Vagina (tissue), 2 donors: ENCODE data around the gene LLCFC1. TPM values are rescaled to one million over a fixed set of nuclear protein-coding genes. Genes with fewer than 3 reads are reported as not detected.

Source experiments
- DNase-seq, 2 donors: peaks; one replicate each; pipeline ENCODE4 v3.0.0-alpha.2; 2017; ENCODE audit errors: extremely low spot score in 2 of 2
- H3K27ac ChIP-seq: fragments of 200-600 bp; sonication (generic); one replicate; pipeline ENCODE4 v1.5.1; 2019
- H3K27me3 ChIP-seq: fragments of 200-600 bp; sonication (generic); one replicate; pipeline ENCODE4 v1.5.1; 2019
- H3K36me3 ChIP-seq, 2 donors: fragments of 200-600 bp; sonication (generic); one replicate each; pipeline ENCODE4 v1.5.1; 2017 to 2019
- H3K4me1 ChIP-seq: fragments of 200-600 bp; sonication (generic); one replicate; pipeline ENCODE4 v1.5.1; 2019
- H3K4me3 ChIP-seq, 2 donors: fragments of 200-600 bp; sonication (generic); 1 replicate in 1 of 2; 2 replicates in 1 of 2; pipeline ENCODE4 v1.5.1; 2016 to 2019
- H3K9me3 ChIP-seq: fragments of 200-600 bp; sonication (generic); one replicate; pipeline ENCODE4 v1.5.1; 2019
- POLR2A ChIP-seq, 2 donors: fragments of 450-650 bp; IDR thresholded peaks; one replicate each; pipeline ENCODE4 v1.6.1; 2017; ENCODE audit warnings: antibody characterized with exemption in 2 of 2, mild to moderate bottlenecking in 2 of 2, moderate library complexity in 2 of 2
- POLR2AphosphoS5 ChIP-seq, 2 donors: sonication (generic); formaldehyde crosslinking; IDR thresholded peaks; one replicate each; pipeline ENCODE4 v1.9.0; 2017; ENCODE audit warnings: antibody characterized with exemption in 2 of 2, mild to moderate bottlenecking in 2 of 2, low read depth in 1 of 2; ENCODE audit not compliant: insufficient read depth in 1 of 2
- intact Hi-C: fragments of 100-400 bp; cut with DNase I; formaldehyde crosslinking; loops from one replicate; pipeline ENCODE4 v1.15.1; 2023
- total RNA-seq: library from RNA; depleted of rRNA; stranded (reverse); fragments of >200 nt; gene quantifications from one replicate; pipeline ENCODE4 v1.2.3, GENCODE V29; 2016
- TF ChIP-seq, protein P1 (sequence below), 3 experiments: fragments of 450-650 bp in 2 of 3; fragments of 200-600 bp in 1 of 3; sonication (generic) in 1 of 3; IDR thresholded peaks; one replicate each; pipeline ENCODE4 v1.5.1; 2017 to 2019; ENCODE audit warnings: antibody characterized with exemption in 3 of 3, mild to moderate bottlenecking in 2 of 3, moderate library complexity in 2 of 3

Gene LLCFC1
- total RNA-seq, 1 donor from 2014 or later, result not detected

DNA sequence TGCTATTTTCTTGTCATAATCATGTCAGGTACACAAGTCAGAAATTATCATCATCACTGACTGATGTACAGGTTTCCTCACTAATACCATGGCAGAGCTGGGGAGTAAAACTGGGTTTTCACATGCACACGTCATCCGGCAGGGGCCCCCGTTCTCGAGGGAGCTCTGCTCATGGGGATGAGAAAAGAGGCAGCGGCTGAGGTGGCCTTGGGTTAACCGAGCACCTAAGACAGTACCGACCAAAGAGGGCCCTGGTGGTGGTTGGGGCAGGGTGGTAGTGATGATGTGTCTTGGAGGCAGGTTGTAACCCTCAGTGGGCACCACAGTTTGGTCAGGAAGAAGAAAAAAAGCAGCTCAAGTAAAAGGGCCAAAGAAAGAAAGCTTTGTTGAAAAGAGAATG, 41.6 kb upstream of the LLCFC1 start:
- Histone ChIP-seq H3K27me3 (no peaks in the 10 kb centered on the region), H3K36me3 (no peaks in the 10 kb centered on the region), H3K9me3 (no peaks in the 10 kb centered on the region), H3K27ac (no peak overlapping the region), H3K4me3 (no peak overlapping the region), H3K4me1 (no peaks in the 10 kb centered on the region)
- DNase-seq, result peak; percentile 67 to 87
- intact Hi-C loops, result no loop called here
- TF ChIP-seq POLR2AphosphoS5 (IDR thresholded peaks at IDR 0.05; ENCODE audit: insufficient read depth in 1 of 2, low read depth in 1 of 2), result no peak
- TF ChIP-seq, protein P1, sequence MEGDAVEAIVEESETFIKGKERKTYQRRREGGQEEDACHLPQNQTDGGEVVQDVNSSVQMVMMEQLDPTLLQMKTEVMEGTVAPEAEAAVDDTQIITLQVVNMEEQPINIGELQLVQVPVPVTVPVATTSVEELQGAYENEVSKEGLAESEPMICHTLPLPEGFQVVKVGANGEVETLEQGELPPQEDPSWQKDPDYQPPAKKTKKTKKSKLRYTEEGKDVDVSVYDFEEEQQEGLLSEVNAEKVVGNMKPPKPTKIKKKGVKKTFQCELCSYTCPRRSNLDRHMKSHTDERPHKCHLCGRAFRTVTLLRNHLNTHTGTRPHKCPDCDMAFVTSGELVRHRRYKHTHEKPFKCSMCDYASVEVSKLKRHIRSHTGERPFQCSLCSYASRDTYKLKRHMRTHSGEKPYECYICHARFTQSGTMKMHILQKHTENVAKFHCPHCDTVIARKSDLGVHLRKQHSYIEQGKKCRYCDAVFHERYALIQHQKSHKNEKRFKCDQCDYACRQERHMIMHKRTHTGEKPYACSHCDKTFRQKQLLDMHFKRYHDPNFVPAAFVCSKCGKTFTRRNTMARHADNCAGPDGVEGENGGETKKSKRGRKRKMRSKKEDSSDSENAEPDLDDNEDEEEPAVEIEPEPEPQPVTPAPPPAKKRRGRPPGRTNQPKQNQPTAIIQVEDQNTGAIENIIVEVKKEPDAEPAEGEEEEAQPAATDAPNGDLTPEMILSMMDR (IDR thresholded peaks at IDR 0.05), result no peak
- TF ChIP-seq POLR2A (IDR thresholded peaks at IDR 0.05), result no peak

DNA sequence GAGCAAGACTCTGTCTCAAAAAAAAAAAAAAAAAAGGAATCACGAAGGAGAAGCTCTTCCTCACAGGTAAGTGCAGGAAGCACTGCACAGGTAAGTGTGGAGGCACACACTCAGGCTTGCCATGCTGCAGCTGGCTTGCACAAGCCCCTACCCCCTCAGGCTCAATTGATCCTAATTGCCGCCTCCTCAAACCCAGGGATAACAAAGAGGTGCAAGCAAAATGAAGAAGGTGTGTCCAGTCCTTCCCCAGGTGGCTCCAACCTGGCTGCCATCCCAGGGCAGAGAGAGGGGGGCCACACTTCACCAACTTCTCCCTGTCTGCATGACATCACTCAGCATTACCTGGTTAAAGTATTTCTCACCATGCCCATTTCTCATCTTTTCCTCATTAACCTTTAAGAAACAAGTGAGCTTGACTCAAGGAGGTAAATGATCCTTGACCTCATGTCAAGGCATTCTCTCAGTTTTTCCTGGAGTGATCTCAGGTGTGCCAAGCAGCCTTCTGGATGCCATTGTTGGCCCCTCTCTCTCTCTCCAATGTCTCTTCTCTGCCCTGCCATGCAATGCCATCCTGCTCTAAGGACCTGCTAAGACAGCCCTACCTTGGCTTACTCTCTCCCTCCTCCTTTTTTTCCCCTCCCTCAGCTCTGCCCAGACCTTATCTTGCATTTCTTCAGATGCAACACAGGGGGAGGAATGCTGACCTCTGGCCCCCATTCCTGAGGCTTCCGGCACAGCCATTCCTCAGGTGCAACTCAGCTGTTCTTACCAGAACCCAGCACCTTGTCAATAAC, 40.7 kb upstream of the LLCFC1 start:
- Histone ChIP-seq H3K36me3 (no peaks in the 10 kb centered on the region), H3K9me3 (no peaks in the 10 kb centered on the region), H3K27ac (no peak overlapping the region), H3K27me3 (no peaks in the 10 kb centered on the region), H3K4me1 (no peaks in the 10 kb centered on the region), H3K4me3 (no peak overlapping the region)
- DNase-seq, result peak; percentile 43 to 72
- intact Hi-C loops, result no loop called here
- TF ChIP-seq, protein P1 (IDR thresholded peaks at IDR 0.05), result no peak

DNA sequence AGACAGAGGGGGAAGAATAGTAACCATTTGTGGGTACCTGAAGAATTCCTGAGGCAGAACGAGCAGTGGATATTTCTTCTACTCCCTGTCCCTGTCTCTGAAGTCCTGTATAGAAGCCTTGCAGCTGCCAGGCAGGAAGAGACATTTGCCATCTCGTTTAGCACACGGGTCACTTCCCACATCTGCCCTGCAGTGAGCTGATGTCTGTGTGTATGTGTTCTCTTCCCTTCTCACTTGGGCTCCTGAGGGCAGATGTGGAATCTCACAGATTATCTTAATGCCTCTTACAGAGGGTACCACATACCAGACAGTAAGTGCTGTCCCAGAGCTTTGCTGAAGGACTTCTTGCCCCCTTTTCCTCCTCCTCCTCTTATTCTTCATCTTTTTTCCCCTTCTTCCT, 39.6 kb upstream of the LLCFC1 start:
- intact Hi-C loops, result no loop called here
- no peaks in the 10 kb centered on the region for H3K36me3 ChIP-seq
- no peaks in the 10 kb centered on the region for H3K27me3 ChIP-seq
- TF ChIP-seq, protein P1 (IDR thresholded peaks at IDR 0.05), result no peak
- no peak for TF ChIP-seq POLR2AphosphoS5 (IDR thresholded peaks at IDR 0.05; ENCODE audit: insufficient read depth in 1 of 2, low read depth in 1 of 2)
- TF ChIP-seq POLR2A (IDR thresholded peaks at IDR 0.05), result no peak
- no peak overlapping the region for H3K27ac ChIP-seq
- no peaks in the 10 kb centered on the region for H3K4me1 ChIP-seq
- no peaks in the 10 kb centered on the region for H3K9me3 ChIP-seq
- DNase-seq, result peak in 1 of 2 donors; percentile 64
- H3K4me3 ChIP-seq, result no peak overlapping the region

DNA sequence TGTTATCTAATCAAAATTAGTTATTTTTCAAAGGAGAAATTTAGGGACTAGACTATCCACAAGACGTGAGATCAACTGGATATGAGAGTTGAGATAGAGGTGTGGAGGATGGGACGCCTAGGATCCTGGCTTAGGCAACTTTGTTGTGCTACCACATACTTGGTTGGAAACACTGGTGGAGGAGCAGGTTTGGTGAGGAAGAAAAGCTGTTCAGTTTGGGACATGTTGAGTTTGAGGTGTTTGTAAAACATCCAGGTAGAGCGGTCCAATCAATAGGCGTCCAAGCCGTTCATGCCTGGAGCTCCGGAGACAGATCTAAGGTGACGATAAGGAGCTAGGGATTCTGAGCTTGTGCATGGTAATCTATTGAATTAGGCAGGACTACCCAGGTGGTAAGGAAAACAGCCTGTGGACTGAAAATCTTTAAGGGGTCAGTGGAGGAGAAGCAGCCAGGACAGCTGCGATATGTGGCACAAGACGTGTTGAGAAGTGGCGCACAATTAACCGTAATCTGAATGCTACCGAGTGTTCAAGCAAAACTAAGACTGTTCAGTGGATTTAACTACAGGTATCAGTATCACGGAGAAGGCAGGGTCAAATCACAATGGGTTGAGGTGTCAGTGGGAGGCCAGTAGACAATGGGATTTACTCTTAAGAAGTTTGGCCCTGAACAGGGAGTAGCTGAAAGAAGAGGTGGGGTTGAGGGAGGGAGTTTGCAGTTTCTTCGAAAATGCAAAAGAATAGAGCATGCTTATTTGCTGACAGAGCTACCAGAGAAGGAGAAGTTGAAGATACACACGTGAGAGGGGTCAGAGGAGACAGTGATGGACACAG, 37.6 kb upstream of the LLCFC1 start:
- no peaks in the 10 kb centered on the region for H3K27me3 ChIP-seq
- peak; percentile 62 to 84 for DNase-seq
- H3K4me1 ChIP-seq, result no peaks in the 10 kb centered on the region
- H3K9me3 ChIP-seq, result no peaks in the 10 kb centered on the region
- no peak overlapping the region for H3K27ac ChIP-seq
- TF ChIP-seq POLR2AphosphoS5 (IDR thresholded peaks at IDR 0.05; ENCODE audit: insufficient read depth in 1 of 2, low read depth in 1 of 2), result peak in 1 of 2 donors; percentile 37
- TF ChIP-seq POLR2A (IDR thresholded peaks at IDR 0.05), result no peak
- TF ChIP-seq, protein P1 (IDR thresholded peaks at IDR 0.05), result no peak
- intact Hi-C loops, result no loop called here
- H3K4me3 ChIP-seq, result no peak overlapping the region
- no peaks in the 10 kb centered on the region for H3K36me3 ChIP-seq

DNA sequence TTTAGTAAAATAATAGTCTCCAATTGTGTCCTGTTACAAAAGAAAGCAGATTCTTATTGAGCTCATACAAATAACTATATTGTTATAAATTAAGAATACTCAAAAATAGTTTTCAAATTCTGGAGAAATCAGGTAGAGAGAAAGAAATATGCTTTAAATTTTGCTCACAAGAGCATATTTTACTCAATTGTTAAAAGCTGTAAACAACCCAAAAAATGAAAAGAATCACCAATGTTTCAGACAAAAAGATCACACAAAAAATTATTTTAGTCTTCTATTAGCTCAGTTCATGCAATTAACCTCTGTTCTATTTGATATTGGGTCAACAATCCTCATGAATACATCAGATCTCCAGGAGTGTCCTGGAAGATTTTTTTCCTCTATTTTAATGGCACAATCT, 35.2 kb upstream of the LLCFC1 start:
- H3K9me3 ChIP-seq, result no peaks in the 10 kb centered on the region
- no peak for TF ChIP-seq POLR2AphosphoS5 (IDR thresholded peaks at IDR 0.05; ENCODE audit: insufficient read depth in 1 of 2, low read depth in 1 of 2)
- intact Hi-C loops, result no loop called here
- H3K27me3 ChIP-seq, result no peaks in the 10 kb centered on the region
- no peak overlapping the region for H3K4me3 ChIP-seq
- H3K36me3 ChIP-seq, result no peaks in the 10 kb centered on the region
- H3K4me1 ChIP-seq, result no peaks in the 10 kb centered on the region
- no peak overlapping the region for H3K27ac ChIP-seq
- DNase-seq, result no peak
